Left hindlimb (tissue), 1 donor: ENCODE results near the gene TM6SF1.
A peak's percentile ranks its signal among the peaks of the same experiment; 100 is the strongest.
"Not testable (repeated sequence)": the region's sequence is repeated elsewhere in the genome, so short reads cannot be mapped to it uniquely, and the experiment has no call there.

ENCODE experiments used
- DNase-seq: peaks from one replicate; pipeline ENCODE4 v3.0.0-alpha.2; 2018

TM6SF1 gene

DNA sequence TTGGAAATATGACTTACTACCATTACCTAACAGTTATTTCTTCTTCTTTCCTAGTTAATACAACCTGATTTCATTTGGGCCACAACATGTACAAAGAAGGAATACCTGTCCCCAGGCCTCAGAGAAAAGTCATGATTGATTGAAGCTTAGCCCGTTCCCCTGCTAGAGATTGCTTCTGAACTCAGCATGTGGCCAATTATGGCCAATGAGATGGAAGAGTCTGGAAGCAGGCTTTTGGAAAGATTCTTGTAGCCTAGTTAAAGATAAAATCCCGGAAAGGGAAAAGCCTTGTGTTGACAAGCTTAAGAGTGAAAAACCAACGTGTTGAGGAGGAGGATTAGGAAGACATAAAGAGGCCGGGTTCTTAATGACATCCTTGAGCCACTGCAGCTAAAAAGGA lies 17.0 kb upstream of the TM6SF1 start:
- no peak for DNase-seq

DNA sequence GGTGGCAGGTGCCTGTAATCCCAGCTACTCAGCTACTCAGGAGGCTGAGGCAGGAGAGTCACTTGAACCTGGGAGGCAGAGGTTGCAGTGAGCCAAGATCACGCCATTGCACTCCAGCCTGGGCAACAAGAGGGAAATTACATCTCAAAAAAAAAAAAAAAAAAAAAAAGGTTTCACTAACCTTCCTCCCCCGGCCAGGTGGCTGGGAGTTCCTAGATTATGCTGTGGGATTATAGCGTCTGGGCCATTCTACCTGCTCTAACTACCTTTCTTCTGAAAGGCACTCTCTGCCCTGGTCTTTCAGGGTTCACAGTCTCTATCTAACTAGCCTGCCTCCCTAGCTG lies 15.5 kb upstream of the TM6SF1 start:
- DNase-seq: not testable (repeated sequence)

DNA sequence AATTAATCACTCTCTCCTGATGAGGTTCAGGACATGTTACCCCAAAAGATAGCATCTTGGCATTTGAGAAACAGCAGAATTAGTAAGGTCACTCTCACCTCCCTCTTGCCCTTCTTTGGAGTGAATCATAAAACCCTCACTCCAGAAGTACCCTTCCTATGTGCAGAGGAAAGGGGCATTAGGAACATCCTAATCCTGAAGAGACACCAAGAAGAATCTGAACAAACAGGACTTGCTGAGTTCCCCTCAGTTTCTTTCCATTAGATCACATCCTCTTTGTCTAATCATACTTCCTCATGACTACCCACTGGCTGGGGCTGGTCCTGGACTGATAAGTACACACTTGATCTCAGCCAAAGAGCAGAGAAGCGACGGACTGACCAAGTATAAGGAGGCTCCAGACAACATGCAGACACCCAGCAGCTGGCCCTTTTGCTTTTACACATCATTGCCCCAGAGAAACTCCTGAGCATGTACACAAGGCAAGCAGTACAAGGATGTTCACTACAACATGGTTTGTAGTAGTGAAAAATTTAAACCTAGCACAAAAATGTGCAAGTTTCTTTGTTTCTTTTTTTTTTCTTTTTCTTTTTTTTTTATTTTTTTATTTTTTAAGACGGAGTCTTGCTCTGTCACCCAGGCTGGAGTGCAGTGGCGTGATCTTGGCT lies 15.0 kb upstream of the TM6SF1 start:
- DNase-seq: no peak

DNA sequence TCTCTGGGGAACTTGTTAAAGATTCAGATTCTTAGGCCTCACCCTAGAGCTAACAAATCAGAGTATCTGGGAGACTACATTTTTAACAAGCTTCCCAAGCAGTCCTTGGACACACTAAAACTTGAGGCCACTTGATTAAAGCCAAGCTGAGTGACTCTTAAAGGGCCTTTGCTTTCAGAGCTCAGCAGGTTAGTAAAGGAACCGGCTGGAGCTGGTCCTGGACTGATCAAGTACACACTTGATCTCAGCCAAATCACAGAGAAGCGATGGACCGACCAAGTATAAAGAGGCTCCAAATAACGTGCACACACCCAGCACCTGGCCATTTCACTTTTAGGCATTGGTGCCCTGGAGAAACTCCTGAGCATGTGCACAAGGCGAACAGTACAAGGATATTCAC lies 12.9 kb upstream of the TM6SF1 start:
- DNase-seq: no peak

DNA sequence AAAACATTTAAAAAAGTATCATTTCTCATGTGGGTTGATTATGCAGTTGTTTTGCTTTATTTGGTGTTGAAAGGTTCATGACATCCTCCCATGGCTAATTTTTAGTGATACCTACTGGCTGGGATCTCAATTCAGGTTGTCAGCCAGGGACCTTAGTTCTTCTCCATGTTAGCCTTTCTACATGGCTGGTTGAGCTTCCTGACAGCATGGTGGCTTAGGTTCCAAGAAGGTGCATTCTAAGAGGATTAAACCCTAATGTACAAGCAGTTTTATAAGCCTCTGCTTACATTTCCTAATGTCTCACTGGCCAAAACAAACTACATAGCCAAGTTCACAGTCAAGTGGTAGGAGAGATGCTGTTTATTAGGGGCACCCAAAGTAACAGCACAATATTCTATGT lies 9.4 kb upstream of the TM6SF1 start:
- no peak for DNase-seq

DNA sequence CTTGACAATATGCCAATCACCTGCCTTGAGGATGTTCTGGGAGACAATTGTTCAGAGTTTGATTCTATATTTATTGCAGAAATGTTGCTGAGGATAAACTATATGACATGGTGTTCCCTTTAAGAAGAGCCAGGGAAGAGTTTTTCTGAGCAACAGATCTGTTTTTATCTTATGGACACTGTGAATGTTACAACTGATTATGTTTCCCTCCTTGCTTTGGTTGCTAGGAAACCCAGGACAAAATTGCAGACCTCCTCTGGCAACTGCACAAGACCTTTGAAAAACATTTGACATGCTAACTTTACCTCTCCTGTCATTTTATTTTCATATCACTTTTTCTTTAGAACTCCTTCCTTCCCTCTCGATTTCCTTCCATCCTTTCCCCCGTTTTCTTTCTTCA lies 8.2 kb upstream of the TM6SF1 start:
- DNase-seq: no peak

DNA sequence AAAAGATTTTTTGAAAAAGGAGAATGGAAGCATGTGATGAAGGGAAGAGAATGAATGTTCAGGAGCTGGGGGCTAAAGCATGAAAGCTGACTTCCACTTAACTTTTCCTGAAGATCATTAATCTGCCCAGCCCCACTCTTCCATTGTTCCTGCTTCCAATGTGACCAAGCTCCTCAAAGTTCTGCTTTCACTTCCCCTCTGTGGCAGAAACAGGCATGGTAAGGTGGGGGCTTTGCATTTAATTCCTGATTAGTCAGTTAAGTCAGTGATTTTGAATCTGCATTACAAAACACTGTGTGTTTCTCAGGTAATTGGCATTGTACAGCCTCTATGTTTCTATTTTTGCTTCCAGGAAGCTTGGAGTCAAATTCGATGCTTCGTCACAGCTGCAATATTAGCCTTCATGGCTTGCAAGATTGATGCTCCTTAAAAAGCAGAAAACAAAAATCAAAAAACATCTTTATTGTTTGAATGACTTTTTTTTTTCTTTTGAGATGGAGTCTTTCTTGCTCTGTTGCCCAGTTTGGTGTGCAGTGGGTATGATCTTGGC lies 7.3 kb upstream of the TM6SF1 start:
- DNase-seq: no peak

DNA sequence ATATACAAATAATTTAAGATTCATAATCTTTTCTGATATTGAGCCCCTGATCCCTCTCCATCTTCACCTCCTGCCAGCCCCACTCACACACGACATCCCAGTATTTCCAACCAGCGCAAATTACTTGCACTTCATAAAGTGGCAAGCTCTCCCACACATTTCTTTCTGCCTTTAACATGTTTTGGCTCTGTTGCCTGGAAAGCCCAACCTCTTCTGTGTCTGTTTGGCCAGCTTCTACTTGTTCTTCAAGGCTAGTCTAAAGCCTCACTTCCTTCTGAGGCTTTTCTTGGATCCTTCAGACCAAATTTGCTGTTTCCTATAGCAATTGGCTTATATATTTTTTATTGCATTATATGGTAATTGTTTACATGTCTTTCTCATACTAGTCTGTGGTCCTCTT lies 5.1 kb upstream of the TM6SF1 start:
- DNase-seq: no peak

DNA sequence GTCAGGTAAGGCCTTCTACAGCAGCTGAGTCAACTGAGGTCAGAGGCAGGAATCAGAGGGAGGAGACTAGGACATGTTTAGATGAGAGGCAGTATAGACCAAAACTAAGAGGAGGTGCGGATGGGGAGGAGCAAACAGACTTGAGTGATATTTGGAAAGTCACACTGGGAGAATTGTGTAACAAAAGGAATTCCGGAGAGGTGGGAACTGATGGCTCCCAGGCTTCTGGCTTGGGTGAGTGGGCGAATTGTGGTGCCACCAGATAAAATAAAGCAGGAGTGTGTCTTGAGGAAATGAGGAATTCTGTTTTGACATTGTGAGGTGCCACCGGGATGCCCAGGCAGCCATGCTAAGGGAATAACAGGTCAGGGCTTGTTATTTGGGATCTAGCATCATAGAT lies 3.3 kb upstream of the TM6SF1 start:
- no peak for DNase-seq

DNA sequence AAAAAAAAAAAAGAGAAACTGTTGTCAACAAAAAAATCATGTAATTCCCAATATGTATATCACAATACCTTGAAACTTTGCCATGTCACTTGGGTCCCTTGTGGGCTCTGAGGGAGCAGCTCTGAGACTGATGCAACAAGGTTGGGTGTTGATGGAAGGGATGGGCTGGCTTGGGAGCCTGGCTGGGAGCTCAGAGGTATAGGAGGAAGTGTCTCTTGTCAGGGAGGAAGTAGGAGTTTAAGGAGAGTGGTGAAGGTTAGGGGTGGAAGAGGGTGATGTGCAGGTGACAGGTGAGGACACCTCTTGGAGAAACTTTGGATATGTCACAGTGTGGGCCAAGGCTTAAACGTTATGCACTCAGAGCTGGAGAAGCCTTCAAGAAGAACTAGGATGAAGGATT lies 2.0 kb upstream of the TM6SF1 start:
- no peak for DNase-seq

DNA sequence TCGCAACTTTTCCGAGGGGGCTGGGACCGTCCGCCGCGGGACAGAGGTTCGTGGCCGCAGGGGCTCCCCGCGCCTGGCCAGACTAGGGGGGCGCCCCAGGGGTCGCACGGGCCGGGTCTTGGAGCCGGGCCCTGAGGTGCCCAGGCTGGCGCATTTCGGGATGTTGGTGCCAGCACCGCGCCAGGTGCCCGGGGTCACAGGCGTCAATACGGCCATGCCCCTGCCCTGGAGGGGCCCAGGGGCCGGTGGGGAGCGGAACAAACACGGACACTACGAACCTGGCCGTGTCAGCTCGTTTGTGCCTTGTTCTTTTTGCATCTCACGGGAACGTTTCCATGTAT lies 366 bp downstream of the TM6SF1 start:
- no peak for DNase-seq

DNA sequence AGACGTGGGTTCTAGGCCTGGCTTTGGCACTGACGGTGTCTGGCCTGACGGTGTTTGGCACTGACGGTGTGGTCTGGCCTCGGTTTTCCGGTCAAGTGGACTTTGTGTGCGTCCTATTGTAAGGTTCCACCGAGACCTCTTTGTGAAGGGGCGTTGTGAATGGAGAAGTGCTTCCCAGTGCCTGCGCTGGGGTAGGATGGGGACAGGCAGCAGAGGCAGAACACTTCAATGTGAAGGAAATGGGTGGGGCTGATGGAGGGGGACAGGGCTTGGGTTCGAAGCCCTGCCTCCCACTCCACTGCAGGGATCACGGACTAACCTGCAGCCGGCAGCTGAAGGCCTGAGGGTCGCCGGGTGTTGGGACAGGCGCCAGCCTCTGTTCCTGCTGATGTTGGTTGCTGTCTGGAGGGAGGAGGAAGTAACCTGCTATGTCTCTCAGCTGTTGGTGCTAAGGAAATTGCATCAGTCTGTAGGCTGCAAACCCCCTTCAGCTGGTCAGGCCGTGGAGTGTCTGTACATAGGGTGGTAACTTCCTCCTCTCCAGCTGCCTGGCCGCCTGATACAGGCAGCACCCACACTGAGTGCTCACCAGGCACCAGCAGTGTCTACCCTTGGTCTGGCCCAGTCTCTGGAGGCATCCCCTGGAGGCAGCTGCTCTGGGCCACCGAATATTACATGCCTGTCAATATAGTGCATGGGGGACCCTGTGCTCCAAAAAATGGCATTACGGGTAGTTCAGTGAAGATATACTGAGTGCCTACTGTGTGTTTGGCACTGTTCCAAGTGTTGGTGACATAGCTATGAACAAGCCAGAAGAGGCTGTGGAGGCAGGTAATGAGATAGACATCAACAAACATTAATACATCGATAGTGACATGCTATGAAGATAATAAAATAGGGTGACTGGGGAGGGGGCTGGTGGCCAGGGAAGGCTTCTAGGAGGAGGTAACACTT lies 1.1 kb downstream of the TM6SF1 start:
- DNase-seq: peak; percentile 44

DNA sequence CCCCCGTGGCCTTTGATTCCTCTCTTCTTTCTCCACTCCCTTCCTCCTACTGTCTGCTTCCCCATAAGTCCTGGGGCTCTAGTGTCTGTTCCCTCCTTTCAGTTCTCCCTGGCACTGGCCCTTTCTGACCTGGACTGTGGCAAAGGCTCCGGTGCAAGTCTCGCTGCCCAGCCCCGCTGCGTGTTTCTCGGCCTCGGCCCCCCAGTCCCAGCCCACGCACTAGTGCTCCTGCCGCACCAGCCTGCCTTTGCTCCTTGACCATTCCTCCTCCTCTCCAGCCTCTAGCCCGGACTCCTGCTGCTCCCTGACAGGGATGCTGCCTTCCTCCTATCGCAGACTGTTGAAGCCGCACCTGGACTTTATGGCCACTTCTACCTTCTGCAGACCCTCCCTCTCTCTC lies 2.1 kb downstream of the TM6SF1 start:
- DNase-seq: no peak

DNA sequence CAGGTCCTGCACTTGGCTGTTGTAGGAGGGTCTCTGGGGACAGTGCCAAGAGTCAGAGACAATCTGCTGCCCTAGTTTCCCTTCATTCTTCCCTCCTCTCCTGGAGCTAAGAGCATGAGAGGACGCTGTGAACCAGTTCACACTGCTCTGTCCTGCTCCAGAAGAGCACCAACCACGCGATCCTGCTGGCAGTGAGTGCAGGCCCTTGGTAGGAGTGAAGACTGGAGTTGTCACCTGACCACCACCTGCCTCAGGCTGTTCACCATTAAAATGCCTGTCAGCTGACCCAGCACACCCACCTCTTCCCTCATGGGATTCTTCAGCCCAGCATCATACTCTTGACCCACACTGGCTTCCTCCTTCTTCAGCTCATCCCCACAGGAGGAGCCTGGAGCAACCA lies 2.9 kb downstream of the TM6SF1 start:
- DNase-seq: no peak

DNA sequence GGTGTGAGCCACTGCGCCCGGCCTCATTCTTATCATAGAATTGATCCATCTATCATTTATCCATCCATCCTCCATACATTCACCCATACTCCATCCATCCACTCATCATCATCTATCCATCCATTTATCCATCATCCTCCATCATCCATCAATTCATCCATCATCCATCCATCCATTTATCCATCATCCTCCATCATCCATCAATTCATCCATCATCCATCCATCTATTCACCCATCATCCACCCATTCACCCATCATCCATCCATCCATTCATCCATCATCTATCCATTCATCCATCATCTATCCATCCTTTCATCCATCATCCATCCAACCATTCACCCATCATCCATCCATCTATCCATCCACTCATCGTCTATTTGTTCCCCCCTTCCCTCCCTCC lies 3.7 kb downstream of the TM6SF1 start:
- DNase-seq: no peak

DNA sequence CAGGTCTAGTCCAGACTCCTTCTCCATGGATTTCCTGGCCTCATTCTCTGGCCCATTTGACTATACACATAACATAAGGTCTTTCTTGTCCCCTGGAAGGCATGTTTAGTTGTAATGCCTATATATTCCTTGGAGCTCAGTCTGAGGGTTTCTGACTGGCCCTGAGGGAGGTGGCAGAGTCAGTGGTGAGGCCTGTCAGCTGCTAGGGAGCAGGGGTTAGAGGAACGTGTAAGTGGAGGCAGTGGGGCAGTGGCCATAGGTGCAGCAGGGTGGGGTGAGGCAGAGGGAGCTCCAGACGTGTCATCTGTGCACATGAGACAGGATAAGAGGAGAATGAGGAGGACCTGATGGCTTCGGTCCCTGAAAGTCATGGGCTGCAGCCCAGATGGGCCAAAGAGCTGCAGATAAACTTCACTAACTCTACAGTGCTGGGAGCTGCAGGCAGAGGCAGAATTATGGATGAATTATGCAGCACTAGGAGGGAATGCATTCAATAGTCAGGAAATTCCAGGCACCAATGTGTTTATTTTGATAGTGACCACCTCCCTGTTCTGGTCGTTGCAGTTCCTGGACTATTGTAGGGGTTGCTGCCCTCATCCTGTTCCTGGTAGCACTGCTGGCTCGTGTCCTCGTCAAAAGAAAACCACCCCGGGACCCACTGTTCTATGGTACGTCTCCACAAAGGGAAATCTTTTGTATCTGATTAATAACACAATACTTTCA lies 4.9 kb downstream of the TM6SF1 start:
- no peak for DNase-seq

DNA sequence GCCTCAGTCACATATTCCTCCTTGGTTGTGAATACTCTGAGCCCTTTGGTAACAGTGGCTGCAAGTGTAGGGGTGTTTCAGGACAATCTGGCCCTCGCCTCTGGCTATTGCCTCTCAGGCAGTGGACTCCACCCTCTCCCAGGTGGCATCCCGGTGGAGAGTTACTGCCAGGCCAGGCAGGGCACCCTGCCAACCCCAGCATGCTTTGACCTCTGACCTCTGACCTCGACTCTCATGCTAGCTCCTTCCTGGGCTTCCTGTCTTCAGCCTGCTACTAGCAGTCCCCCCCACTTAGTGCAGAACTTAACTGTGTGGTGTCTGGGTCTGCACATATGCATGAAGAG lies 5.5 kb downstream of the TM6SF1 start:
- no peak for DNase-seq

DNA sequence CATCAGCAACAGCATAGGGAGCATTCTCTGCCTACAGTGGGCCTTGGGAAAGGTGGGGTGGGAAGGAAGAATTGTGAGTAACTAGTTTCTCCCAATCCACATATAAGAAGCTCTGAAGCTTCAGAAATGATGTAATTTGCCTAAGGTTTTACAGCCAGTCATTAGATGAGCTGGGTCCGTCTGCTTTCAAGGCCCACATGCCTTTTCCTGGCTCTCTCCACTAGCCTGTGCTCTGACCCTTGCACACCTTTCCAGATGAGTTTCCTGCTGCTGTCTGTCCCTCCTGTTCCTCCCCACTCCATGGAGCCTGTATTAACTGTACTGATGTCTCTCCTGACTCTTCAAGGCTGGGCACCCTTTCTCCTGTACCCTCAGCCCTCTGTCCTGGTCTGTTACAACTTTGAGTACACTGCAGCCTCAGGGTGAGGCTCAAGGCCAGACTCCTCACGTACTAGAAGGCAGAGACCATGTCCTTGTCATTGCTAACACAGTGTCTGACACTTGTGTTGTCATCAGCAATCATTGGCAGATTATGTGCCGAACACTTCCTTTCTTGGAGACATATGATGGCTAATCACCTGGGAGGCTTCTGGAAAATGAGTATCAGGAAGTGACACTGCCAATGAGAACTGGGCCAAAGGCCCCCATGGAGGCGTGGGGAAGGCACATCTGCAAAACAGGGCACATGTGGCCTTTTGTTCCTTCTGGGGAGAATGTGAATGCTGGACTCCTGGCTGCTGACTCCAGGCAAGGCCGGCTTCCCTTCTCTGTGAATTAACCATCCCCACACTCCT lies 6.6 kb downstream of the TM6SF1 start:
- no peak for DNase-seq

DNA sequence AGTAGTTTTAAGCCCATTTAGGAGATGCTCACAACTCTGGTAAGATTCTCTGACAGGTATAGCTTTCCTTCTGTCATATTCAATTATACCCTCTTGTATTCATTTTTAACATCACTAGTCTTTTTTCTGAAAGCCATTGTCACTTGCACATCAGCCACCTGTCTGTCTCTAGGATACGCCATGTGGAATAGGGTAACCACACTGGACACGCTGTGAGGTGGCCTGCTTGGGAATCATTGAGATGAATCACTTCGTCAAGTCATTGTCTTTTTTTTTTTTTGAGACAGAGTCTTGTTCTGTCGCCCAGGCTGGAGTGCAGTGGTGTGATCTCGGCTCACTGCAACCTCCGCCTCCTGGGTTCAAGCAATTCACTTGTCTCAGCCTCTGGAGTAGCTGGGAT lies 7.4 kb downstream of the TM6SF1 start:
- no peak for DNase-seq

DNA sequence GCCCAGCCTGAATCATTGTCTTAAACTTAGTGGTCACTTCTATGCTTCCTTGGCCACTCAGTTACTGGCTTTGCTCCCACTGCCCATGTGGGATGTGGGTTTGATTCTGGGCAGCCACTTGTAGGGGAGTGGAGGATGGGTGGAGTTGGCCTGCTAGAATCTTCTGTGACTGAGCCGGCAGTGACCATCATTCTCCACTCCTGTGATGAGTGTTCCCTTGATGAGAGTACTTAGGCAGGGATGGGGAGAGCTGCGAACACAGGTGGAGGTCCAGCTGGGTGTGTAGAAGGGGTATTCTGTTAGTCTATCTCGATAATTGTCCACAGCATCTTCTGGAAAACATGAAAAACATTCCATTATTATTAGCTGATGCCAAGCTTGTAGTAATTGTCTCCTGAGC lies 8.0 kb downstream of the TM6SF1 start:
- no peak for DNase-seq

DNA sequence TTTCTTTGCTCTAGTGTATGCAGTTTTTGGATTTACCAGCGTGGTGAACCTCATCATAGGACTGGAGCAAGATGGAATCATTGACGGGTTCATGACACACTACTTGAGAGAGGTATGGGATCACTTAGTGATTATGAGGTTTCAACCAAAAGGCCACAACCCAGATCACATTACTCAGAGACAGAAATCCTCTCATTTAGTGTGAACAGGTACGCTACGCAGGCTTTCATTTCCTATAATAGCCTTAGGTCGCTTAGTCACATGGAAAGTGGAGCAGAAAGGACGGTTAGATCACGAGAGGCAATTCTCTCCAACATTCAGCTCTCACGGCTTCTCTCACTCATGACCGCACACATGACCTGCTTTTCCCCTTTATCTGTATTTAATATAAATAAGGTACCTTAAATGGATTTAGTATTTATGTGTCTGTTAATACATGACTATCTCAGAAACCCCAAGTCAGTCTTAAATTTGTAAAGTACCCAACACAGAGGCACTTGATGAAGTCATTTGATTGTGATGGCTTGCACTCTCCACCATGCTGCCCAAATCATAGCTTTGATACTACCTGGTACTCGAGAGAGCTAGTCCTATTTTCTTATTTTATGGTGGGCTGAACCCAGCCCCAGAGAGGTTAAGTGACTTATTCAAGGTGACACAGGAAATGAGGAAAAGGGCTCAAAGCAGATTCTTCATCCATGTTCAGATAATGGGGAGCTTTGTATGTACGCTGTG lies 8.6 kb downstream of the TM6SF1 start:
- no peak for DNase-seq

DNA sequence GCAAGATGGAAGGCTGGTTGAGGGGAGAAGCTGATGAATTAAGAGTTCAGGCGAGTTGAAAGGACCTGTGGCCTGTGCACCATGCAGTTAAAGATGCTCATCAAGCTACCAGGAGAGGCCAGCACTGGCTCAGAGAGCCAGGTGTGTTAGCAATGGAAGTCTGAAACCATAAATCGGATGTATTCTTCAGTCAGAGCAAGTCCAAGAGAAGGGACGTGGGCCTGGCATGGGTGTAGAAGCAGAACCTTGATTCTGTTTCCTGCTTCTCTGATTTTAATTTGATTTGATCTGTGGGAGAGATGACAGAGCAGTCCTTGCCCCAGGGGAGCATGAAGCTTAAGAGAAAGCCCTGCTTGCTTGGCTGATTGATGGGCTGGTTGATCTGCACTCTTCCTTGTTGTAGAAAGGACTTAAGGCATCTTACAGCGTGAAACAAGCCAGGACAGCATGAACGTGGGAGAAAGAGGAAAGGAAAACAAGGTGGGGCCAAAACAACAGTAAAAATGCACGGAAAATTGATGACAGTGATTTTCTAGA lies 10.9 kb downstream of the TM6SF1 start:
- no peak for DNase-seq
